Right lobe of liver (tissue), 4 donors: ENCODE measurements around the gene PLCB2.

Source experiments
- POLR2A ChIP-seq: fragments of 450-650 bp; IDR thresholded peaks from one replicate; pipeline ENCODE4 v1.6.1; 2017; ENCODE audit warnings: antibody characterized with exemption, mild to moderate bottlenecking
- TF ChIP-seq, protein P1 (sequence below), 4 donors: fragments of 200-600 bp in 3 of 4; fragments of 450-650 bp in 1 of 4; IDR thresholded peaks; one replicate each; pipeline versions ENCODE4 v1.5.1 to v1.8.0; 2016 to 2022; ENCODE audit warnings: antibody characterized with exemption in 4 of 4, mild to moderate bottlenecking in 2 of 4
- donor health status: DM: no; HTN: no; CAD: no.
- donor health status: DM: no; HTN: no; CAD: no.
- donor health status: DM: no; HTN: yes; CAD: no.

GRCh38 chr15:40265355-40265754, 42.4 kb downstream of the PLCB2 start:
- TF ChIP-seq, protein P1, sequence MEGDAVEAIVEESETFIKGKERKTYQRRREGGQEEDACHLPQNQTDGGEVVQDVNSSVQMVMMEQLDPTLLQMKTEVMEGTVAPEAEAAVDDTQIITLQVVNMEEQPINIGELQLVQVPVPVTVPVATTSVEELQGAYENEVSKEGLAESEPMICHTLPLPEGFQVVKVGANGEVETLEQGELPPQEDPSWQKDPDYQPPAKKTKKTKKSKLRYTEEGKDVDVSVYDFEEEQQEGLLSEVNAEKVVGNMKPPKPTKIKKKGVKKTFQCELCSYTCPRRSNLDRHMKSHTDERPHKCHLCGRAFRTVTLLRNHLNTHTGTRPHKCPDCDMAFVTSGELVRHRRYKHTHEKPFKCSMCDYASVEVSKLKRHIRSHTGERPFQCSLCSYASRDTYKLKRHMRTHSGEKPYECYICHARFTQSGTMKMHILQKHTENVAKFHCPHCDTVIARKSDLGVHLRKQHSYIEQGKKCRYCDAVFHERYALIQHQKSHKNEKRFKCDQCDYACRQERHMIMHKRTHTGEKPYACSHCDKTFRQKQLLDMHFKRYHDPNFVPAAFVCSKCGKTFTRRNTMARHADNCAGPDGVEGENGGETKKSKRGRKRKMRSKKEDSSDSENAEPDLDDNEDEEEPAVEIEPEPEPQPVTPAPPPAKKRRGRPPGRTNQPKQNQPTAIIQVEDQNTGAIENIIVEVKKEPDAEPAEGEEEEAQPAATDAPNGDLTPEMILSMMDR (IDR thresholded peaks at IDR 0.05) = no peak
- TF ChIP-seq POLR2A = no peak
